COR-L47 (cell line): ENCODE data around the gene EVC.
A peak's percentile ranks its signal among the peaks of the same experiment; 100 is the strongest.
"Not testable (repeated sequence)": the region's sequence is repeated elsewhere in the genome, so short reads cannot be mapped to it uniquely, and the experiment has no call there.

Experiments
- DNase-seq: peaks from one replicate; lab custom pipeline; 2025; lab: John Stamatoyannopoulos, UW

The EVC gene

DNA sequence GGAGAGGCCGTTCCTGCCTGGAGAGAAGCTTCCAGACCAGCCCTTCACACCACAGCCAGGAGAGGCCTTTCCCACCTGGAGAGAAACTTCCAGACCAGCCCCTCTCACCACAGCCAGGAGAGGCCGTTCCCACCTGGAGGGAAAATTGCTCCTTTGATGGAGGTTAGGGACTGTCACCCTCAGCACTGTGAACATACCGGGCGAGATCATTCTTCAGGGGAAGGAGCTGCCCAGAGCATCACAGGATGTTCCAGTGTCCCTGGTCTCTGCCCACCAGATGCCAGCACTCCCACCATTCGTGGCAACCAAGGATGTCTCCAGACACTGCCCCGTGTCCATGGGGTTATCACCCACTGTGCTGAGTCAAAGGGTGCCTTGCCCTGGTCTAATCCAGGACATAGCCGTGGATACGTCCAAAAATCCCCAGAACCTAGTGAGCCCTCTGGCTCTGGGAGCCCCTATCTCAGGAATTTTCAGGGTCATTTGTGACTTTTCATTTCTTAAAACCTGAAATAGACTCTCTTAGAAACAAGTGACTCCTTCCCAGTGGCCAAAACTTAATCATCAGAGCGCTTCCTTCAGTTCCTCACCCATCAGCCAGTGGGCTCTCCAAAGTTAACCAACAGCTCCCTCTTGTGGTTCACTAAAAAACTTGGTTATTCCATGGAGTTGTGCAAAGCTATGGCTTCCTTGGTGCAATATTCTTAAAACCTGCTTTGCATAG, 101.7 kb downstream of the EVC start:
- DNase-seq, result peak; percentile 63

DNA sequence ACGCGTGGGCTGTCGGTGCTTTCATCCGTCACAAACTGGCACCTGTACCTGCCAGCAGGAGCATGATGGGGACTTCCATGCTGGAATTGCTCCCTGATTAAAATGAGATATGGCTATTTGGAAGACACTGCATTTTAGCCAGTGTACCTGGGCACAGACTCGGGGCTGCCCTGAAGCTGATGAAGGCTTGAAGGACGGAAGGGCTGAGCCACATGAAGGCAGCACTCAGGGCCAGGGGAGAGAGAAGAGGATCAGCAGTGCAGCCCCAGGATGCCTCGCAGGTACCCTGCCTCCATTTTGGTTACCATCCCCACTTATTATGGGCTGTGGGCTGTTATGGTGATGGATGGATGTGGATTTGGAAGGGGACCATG, 102.9 kb downstream of the EVC start:
- no peak for DNase-seq

DNA sequence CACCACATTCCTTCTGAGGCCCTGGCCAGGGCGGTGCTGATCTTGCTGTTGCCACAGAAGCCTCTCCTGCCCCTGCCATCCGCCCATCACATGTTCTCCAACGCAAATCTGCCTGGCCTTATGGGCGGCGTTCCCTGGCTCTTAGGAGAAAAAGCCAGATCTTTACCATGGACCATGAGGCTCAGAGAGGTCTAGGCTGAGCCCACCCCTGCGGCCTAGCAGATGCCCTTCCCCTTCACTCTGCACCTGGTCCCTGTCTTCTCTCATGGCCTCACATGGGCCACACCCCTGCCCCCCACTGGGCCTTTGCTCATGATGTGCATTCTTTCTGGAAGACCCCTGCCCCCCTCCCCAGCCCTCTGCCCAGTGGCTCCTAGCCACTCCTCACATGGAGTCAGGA, 103.4 kb downstream of the EVC start:
- DNase-seq, result no peak

DNA sequence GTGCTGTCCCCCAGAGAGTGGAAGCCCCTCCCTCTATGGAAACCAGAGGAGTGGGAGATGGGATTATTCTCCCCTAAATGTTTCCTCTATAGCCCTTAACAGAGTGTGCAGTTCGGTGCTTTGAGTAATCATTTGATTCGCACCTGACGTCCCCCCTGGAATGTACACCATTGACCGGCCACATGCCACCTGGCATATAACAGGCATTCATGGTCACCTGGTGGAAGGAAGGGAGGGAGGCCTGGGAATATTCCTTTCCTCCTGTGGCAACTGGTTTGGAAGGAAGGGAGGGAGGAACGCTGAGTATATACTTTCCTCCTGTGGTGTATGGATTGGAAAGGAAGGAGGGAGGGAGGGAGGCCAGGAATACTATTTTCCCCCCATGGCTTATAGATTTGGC, 104.6 kb downstream of the EVC start:
- DNase-seq, result no peak

DNA sequence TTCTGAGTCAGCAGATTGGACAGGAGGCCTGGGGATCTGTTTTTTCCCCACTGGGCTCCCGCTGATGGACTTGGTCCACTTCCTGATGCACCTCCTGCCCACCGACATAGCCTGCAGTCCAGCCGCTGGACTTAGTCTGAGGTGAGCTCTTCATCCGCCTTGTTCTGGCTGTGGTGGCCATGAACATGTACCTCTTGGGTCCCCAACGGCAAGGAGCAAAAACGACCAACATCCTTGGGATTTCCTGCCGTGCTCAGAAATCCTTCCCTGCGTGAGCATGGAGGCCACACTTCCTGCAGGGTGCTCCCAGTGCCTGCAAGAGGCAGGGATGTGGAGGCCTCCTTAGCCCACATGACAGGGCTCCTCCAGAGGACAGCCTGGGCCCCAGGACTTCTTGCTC, 105.1 kb downstream of the EVC start:
- DNase-seq, result no peak

DNA sequence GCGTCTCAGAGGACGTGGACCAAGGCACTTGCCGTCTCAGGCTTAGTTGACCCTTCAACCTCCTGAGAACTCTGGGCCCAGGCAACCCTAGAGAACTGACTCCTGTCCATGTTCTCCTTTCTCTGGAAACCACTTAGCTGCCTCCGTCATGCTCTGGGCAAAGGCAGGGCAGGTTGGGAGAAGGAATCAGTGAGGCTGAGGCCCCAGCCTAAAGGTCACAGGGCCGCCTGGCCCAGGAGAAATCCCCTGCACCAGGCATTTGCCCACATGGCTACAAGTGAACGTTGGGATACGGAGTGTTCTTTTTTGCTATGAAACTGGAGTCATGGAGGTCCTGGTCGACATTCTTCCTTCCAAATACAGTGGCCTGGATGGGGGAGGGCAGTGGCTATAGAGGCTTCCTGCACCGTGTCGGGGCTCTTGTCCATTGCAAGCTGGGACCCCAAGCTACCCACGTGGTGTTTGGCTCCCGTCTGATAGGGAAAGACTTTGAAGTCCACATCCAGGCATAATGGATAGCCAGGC, 105.9 kb downstream of the EVC start:
- DNase-seq, result no peak

DNA sequence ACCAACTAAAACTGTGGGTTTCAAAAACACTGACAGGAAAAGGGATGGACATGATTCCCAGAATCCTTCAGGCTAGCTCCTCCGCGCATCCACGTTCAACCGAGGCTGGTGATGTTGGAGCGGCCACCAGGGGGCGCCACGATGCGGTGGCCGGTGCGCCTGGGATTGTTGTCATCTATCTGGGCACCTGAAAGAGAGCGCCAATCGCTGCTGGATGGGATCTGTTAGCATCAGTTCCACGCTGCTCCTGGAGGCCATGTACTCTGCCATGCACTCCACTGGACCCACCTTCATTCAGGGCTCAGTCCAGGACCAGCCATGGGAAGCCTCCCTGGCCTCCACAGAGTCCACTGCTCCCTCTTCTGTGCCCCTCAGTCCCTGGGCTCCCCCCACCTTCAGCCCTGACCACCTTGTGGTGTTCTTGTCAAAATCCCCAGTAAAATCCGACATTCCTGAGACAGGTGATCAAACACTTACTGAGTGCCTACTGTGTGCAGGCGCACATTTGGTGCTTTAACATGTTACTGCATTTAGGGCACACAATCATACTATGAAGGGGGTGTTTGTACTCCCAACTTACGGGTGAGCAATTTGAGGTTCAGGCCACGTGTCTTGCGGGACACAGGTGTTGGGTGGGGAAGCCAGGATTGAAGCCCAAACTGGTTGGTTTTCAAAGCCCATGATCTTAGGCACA, 110.8 kb downstream of the EVC start:
- DNase-seq, result peak; percentile 15

DNA sequence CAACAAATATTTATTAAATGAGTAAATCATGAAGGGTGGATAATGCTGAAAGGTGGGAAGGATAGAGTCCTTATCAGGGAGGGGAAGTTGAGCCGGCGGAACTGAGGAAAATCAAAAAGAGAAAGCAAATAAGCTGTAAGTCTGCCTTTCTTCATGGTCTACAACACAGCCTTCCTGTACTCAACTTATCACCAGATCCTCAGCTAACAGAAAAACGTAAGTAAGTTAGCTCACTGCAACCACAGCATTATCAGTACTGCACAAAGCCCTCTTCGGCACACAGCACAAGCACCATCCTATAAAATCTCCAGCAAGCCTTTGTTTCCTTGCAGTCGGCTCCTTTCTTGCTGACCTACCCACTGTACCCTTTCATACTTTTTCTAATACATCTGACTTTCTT, 111.6 kb downstream of the EVC start:
- DNase-seq, result no peak

DNA sequence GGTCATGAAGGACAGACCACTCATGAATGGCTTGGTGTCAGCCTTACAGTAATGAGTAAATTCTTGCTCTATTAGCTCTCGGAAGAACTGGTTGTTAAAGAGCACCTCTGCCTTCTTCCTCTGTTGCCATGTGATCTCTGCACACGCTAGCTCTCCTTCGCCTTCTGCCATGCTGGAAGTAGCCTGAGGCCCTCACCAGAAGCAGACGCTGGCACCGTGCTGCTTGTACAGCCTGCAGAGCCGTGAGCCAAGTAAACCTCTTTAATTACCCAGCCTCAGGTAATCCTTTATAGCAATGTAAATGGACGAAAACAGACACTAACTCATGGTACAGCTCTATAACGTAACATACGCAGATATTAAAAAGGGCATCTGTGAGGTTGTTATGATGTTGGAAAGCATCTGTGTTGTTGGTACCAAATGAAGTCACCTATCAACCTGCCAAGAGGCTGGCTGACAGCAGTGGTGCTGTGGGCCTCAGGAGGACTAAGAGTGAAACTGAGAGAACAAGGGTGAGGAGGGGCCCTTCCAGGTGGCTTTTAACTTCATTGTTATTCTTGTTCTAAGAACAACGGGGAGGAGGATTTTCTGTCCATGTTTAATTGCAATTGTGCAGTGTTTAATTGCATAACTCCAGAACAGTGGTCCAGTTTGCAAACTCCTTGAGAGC, 112.7 kb downstream of the EVC start:
- no peak for DNase-seq

DNA sequence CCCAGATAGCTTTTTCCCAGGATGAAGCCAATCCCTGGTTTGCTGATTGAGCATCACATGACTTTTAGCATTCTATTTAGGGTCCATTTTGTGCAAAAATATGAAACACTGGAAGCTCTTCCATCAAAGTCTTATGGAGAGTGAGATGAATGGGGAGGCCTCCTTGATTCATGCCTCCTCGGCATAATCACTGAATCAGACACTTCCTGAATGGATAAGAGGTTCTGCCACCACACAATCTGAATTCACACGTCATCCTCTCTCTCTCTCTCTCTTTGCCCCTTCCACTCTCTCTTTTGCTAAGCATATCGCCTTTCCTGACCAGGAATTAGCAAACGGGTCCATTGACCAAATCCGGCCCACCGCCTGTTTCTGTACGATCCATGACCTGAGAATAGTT, 113.2 kb downstream of the EVC start:
- DNase-seq, result no peak

DNA sequence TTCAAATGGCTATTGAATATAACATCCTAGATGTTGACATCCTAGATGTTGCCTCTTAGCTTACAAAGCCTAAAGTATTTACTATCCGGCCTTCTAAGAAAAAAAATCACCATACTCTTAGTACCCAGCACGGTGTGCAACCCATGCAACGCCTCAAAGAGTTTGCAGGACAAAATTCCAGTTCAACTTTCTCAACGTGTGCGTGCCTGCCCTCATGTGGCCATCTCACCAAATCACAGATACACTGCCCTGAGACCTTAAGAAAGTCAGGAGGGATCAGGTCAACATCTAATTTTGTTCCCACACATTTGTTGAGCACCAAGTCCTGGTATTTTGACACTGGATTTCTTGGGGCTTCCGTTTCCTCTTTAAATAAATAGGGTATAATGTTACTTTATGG, 113.6 kb downstream of the EVC start:
- DNase-seq, result peak; percentile 16

DNA sequence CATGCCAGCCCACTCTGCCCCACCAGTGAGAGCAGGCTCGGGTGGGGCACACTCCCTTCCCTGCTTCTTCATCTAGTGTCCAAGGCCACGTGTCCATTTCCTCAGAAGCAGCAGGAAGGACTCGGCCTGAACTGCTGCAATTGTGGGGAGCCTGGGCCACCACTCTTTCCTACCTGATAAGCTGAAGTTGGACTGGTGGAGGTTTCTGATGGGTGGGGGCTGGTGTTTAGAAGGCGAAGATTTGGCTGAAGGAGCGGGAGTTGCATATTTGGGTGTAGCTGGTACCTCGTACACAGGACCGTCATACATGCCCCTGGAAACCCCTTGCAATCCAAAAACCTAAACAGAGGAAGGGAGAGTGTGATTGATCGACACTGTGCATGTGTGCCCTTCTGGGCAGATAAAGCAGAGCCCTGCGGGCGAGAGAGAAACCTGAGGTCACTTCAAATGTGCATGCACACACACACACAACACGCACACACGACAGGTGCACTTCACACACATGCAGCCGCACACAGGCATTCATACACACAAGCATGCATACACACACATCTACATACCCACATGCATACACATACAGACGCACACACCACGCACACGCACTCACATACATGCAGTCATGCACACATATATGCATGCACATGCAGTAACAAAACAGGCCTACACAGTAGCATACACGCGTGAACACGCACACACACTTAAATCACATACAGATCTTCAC, 114.5 kb downstream of the EVC start:
- no peak for DNase-seq

DNA sequence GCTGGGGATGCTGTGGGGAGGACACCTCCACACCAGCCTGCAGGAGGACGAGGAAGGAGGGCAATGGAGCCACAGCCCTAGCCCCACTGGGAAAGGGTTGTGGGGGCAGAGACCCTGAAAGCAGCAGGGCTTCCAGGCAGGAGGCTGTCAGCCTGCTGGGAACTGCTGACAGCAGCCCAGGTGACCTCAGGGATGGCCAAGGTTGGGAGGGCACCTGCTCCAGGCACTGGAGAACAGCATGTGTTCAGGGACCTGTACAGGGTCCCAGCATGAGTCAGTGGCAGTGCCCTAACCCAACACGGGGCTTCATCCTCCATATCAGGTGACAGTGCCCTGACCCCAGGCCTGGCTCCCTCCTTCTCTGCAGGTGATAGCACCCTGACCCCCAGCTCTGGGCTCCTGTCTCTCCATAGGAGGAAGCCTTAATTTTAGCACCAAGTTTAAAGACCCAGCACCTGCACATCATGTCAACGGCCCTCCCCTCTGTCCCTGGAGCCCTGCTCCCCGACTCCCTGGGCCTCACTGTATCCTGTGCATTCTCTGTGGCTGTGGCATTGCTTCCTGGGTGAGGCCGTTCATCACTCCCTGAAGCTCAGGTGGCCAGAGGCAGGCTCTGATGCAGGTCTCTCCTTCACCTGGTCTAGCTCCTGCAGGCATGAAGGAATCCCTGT, 115.6 kb downstream of the EVC start:
- DNase-seq, result no peak

DNA sequence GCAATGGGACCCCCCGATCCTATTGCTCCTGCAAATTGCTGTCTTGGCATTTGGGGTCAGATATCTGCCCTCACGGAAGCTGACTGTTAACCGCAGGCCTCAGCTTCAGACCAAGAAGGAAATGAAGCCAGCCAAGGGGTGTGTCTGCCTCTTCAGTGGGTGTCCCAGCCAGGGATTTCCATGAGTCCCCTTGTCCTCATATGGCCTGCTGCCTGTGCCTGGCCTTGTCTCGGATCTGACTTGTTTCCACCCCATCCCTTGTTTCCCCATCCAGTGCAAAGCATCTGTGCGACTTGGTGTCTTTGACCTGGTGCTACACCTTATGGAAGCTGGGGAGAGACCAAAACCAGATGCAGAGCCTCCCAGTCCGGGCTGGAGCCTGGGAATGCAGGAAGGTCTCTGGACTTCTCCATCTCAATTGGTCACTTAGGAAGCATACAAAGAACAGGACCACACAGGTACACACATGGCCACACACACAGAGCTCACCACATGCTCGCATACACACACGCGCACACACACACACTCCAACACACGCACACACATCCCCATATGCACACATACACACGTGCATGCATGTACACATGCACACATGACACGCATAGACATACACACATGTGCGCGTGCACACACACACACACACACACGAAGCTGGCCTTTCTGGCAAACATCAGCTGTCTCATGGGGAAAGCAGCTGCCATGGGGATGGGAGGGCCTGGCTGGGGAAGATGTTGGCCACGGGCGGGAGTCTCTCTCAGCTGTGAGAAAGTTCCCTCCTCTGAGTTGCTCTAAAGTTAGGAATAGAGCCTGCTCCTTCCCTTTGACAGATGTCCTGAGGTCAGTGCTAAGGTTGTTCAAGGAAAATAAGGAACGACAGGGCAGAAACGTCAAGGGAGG, 116.4 kb downstream of the EVC start:
- DNase-seq, result no peak

DNA sequence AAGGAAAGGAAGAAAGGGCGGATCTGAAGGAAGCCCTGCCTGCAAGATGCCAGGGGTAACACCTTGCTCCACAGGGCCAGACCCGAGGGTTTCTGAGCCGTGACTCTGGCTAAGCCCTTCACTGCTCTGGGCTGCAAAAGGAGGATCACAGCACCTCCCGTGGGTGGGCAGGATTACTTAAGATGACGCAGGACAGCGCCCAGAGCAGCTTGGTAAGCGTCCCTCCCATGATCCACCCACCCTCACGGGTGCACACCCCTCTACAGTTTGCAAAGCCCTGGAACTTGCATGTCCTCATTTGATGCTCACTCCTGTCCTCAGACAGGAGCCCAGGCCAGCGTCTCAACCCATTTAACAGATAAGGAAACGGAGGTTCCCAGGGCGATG, 117.0 kb downstream of the EVC start:
- no peak for DNase-seq

DNA sequence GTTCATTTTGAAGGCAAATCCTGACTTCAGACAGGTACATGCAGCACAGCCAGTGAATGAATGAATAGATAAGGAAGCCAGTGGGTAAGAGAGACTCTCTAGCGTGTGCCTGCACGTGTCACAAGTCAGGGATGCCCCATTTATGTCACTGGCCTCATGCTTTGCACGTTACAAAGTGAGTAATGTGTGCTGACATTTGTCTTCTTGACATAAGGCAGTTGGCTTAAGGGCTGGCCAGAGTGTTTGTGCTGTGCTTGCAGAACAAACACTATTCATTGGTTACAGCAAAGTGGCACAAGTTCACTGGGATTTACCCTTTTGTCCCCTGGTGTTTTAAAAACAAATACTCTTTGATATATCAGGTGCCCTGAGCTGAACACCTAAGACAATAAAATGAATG, 125.9 kb downstream of the EVC start:
- no peak for DNase-seq

DNA sequence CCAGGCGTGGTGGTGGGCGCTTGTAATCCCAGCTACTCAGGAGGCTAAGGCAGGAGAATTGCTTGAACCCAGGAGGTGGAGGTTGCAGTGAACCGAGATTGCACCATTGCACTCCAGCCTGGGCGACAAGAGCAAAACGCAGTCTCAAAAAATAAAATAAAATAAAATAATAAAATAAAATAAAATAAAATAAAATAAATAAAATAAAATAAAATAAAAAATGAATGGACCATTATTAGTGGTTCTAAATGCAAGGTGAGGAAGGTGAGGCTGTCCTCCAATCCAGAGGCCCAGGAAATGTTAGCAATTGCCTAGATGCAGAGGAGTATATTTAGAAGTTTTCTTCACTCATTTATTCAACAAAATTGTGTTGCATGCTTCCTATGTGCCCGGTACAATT, 126.5 kb downstream of the EVC start:
- DNase-seq, result not testable (repeated sequence)

DNA sequence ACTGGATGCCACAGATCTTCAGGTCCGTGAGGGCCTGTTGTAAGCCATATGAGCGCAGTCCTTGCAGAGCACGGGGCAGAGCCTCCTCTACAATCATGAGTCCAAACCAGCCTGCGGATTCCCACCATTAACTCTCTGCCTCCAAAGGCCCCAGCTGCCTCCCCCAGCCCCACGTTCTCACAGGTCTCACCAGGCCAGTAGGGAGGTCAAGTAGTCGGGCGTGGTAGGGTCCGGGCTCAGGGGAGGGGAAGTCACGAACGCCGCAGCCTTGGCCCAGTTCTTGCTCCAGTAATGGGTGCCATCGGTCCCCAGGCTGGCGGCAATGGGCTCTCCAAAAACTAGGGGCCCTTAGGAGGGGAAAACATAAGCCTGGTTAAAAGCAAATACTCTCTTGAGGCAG, 128.3 kb downstream of the EVC start:
- DNase-seq, result no peak

DNA sequence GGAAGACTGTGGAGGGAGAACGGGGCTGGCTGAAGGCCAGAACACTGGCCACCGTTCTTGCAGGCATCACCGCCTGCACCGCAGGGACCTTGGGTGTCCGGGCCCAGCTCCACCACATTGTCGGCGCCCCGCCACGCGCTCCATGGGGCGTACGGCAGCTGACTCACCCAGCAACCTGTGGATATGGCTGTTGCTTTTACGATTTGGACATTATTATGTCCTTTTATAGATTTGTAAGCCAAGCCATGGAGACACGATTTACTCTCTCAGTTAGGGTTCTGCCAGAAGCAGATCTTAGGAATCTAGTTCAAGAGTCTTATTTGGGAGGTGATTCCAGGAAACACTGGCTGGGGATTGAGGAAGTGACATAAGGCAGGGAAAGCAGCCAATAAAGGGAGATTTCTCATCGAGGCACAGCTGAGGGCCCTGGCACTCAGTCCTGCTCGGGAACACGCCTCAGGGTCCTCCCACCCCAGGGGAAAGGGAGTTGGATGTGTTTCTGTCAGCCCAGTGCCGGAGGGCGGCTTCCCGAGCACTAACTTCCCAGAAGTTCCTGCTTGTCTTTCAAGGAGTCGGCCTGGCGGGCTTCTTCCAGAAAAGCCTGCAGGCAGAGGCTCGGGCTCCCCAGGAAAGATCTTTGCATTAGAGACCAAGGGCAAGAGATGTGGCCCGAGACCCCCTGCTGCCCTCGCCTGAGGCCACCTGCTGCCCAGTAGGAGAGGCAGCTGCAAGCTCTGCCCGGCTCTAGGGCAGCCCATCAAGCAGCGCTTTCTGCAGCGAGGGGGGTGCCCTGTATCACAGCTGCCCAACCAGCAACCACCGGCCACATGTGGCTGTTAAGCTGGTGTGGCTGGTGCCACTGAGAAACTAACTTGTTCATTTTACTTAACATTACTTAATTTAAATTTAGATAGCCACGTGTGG, 129.0 kb downstream of the EVC start:
- DNase-seq, result no peak

DNA sequence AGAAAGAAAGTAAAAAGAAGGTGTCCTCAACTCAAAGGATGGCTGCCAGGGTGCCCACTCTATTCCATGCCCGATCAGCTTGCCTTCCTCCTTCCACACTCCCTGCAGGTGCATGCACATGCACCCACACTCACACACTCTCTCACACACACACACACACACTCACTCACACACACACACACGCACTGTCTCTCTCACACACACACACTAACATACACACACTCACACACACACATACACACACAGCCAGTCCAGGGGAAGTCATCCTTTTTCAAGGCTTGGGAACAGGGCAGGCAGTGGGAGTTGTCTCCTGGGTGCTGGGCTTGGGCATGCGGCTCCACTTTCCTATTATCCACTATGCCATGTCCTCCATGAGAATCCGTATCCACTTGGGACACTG, 131.5 kb downstream of the EVC start:
- no peak for DNase-seq
